Lower lobe of right lung (tissue), 2 donors: ENCODE measurements around the gene EFS. TPM values are rescaled to one million over a fixed set of nuclear protein-coding genes. Genes with fewer than 3 reads are reported as not detected.

ENCODE experiments used
- ATAC-seq, 2 donors: fragments of 200-7000 bp; cut with Tn5 transposase; one replicate each; pipeline ENCODE4 v1.9.1; 2020 to 2022; ENCODE audit warnings: mild to moderate bottlenecking in 2 of 2, moderate library complexity in 2 of 2
- DNase-seq: peaks from one replicate; pipeline ENCODE4 v3.0.0-alpha.2; 2020
- H3K27ac ChIP-seq: fragments of 200-600 bp; one replicate; pipeline ENCODE4 v1.8.0; 2022
- H3K27me3 ChIP-seq: fragments of 200-600 bp; one replicate; pipeline ENCODE4 v1.8.0; 2022; ENCODE audit warnings: low read depth
- H3K36me3 ChIP-seq: fragments of 200-600 bp; one replicate; pipeline ENCODE4 v1.8.0; 2022; ENCODE audit warnings: mild to moderate bottlenecking
- H3K4me1 ChIP-seq: fragments of 200-600 bp; one replicate; pipeline ENCODE4 v1.8.0; 2022
- H3K4me3 ChIP-seq: fragments of 200-600 bp; one replicate; pipeline ENCODE4 v1.8.0; 2022; ENCODE audit warnings: mild to moderate bottlenecking
- H3K9me3 ChIP-seq: fragments of 200-600 bp; one replicate; pipeline ENCODE4 v1.8.0; 2022
- CTCF ChIP-seq: fragments of 200-600 bp; IDR thresholded peaks from one replicate; pipeline ENCODE4 v1.8.0; 2022; ENCODE audit warnings: antibody characterized with exemption, mild to moderate bottlenecking
- intact Hi-C: fragments of 100-400 bp; cut with DNase I; formaldehyde crosslinking; loops from one replicate; pipeline ENCODE4 v1.11.0; 2022
- total RNA-seq: library from RNA; stranded (reverse); fragmentation: NEBNext Ultra II Directional; extraction: Animal tissue kit (Norgen Biotek cat#: 25700); gene quantifications from one replicate; pipeline ENCODE4 v1.2.1, GENCODE V29; 2021
- donor health status: DM: no; HTN: yes; CAD: no; lungs with severe emphysema.

The EFS gene
- total RNA-seq, 1 donor from 2014 or later = 11.5 TPM

- Histone ChIP-seq H3K36me3 (no peaks in the 10 kb centered on the region), H3K4me3 (no peak overlapping the region), H3K4me1 (peaks cover 17% of the 10 kb centered on the region), H3K9me3 (no peaks in the 10 kb centered on the region), H3K27me3 (peaks cover 23% of the 10 kb centered on the region), H3K27ac (no peak overlapping the region)
- intact Hi-C loops = no loop called here
- TF ChIP-seq CTCF = no peak
- DNase-seq = no peak
- no peak for ATAC-seq
These were observed 16.7 kb downstream of the EFS start for GRCh38 chr14:23348297-23348655.

- H3K4me3 ChIP-seq = no peak overlapping the region
- no peaks in the 10 kb centered on the region for H3K9me3 ChIP-seq
- peaks cover 22% of the 10 kb centered on the region for H3K27me3 ChIP-seq
- TF ChIP-seq CTCF = no peak
- DNase-seq (no peak), ATAC-seq (no peak)
- intact Hi-C loops = no loop called here
- no peak overlapping the region for H3K27ac ChIP-seq
- no peaks in the 10 kb centered on the region for H3K36me3 ChIP-seq
- peaks cover 11% of the 10 kb centered on the region for H3K4me1 ChIP-seq
These were observed 17.3 kb downstream of the EFS start for GRCh38 chr14:23347406-23348296.

- DNase-seq = no peak
- no peak for TF ChIP-seq CTCF
- no peak overlapping the region for H3K4me3 ChIP-seq
- no peaks in the 10 kb centered on the region for H3K36me3 ChIP-seq
- H3K27ac ChIP-seq = no peak overlapping the region
- intact Hi-C loops = no loop called here
- no peaks in the 10 kb centered on the region for H3K9me3 ChIP-seq
- H3K27me3 ChIP-seq = peaks cover 14% of the 10 kb centered on the region
- H3K4me1 ChIP-seq = peaks cover 3% of the 10 kb centered on the region
- ATAC-seq = peak in 1 of 2 donors; percentile 31
These were observed 18.1 kb downstream of the EFS start for GRCh38 chr14:23346693-23347405.

- no peak overlapping the region for H3K27ac ChIP-seq
- no peak for ATAC-seq
These were observed 18.8 kb downstream of the EFS start for GRCh38 chr14:23345987-23346692.

More at GRCh38 chr14:23345987-23346692, 18.8 kb downstream of the EFS start:
- no peaks in the 10 kb centered on the region for H3K4me1 ChIP-seq
- DNase-seq = no peak
- no peak overlapping the region for H3K4me3 ChIP-seq
- intact Hi-C loops = no loop called here
- H3K36me3 ChIP-seq = no peaks in the 10 kb centered on the region
- no peak for TF ChIP-seq CTCF
- no peaks in the 10 kb centered on the region for H3K9me3 ChIP-seq
- H3K27me3 ChIP-seq = peaks cover 7% of the 10 kb centered on the region
